ENCODE data around the gene BDH1.

GRCh38 chr3:197561926-197562325 is 6.2 kb upstream of the BDH1 start:
- TF ChIP-seq, protein P1, sequence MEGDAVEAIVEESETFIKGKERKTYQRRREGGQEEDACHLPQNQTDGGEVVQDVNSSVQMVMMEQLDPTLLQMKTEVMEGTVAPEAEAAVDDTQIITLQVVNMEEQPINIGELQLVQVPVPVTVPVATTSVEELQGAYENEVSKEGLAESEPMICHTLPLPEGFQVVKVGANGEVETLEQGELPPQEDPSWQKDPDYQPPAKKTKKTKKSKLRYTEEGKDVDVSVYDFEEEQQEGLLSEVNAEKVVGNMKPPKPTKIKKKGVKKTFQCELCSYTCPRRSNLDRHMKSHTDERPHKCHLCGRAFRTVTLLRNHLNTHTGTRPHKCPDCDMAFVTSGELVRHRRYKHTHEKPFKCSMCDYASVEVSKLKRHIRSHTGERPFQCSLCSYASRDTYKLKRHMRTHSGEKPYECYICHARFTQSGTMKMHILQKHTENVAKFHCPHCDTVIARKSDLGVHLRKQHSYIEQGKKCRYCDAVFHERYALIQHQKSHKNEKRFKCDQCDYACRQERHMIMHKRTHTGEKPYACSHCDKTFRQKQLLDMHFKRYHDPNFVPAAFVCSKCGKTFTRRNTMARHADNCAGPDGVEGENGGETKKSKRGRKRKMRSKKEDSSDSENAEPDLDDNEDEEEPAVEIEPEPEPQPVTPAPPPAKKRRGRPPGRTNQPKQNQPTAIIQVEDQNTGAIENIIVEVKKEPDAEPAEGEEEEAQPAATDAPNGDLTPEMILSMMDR (IDR thresholded peaks at IDR 0.05): no peak
- TF ChIP-seq POLR2A (IDR thresholded peaks at IDR 0.05): no peak

All from esophagus squamous epithelium (tissue), 4 donors.